ENCODE measurements around the gene PHTF1.

Gene PHTF1

DNA sequence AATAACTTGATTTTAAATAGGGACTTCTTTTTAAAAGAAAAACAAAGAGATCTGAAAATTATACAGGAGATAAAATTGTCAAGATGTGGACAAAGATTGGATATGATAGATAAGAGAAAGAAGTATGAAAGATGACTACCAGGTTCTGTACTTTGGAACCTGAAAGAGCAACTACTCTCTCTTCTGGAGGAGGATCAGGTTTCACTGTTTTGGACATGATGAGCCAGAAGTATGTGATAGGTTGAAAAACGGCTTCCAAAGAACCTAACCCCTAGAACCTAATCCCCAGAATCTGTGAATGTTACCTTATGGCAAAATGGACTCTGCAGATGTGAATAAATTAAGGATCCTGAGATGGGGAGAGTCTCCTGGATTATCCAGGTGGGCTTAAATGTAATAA lies 26.8 kb upstream of the PHTF1 start:
- TF ChIP-seq, protein P1, sequence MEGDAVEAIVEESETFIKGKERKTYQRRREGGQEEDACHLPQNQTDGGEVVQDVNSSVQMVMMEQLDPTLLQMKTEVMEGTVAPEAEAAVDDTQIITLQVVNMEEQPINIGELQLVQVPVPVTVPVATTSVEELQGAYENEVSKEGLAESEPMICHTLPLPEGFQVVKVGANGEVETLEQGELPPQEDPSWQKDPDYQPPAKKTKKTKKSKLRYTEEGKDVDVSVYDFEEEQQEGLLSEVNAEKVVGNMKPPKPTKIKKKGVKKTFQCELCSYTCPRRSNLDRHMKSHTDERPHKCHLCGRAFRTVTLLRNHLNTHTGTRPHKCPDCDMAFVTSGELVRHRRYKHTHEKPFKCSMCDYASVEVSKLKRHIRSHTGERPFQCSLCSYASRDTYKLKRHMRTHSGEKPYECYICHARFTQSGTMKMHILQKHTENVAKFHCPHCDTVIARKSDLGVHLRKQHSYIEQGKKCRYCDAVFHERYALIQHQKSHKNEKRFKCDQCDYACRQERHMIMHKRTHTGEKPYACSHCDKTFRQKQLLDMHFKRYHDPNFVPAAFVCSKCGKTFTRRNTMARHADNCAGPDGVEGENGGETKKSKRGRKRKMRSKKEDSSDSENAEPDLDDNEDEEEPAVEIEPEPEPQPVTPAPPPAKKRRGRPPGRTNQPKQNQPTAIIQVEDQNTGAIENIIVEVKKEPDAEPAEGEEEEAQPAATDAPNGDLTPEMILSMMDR (conservative IDR thresholded peaks at IDR 0.05; ENCODE audit: low read depth, low read length), result no peak
- no peak overlapping the region for H3K4me3 ChIP-seq (ENCODE audit: low read length)
- no peak for DNase-seq (ENCODE audit: low read depth)

DNA sequence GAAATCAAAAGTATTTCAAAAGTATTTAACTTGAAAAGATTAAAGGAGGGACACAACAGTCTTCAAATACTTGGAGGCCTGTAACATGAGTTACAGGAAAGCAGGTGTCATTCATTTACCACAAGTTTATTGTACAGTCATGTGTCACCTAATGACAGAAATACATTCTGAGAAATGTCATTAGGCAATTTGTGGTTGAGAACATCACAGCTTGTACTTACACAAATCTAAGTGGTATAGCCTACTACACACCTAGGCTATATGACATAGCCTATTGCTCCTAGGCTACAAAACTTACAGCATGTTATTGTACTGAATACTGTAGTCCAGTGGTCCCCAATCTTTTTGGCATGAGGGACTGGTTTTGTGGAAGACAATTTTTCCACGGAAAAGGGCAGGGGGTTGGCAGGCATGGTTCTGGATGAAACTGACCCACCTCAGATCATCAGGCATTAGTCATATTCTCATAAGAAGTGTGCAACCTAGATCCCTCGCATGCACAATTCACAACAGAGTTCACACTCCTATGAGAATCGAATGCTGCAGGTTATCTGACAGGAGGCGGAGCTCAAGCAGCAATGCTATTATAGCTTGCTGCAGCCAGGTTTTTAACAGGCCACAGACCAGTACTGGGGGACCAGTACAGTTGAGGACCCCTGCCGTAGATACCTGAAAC lies 25.0 kb upstream of the PHTF1 start:
- TF ChIP-seq, protein P1 (conservative IDR thresholded peaks at IDR 0.05; ENCODE audit: low read depth, low read length), result no peak
- DNase-seq (ENCODE audit: low read depth), result no peak
- no peak overlapping the region for H3K4me3 ChIP-seq (ENCODE audit: low read length)

DNA sequence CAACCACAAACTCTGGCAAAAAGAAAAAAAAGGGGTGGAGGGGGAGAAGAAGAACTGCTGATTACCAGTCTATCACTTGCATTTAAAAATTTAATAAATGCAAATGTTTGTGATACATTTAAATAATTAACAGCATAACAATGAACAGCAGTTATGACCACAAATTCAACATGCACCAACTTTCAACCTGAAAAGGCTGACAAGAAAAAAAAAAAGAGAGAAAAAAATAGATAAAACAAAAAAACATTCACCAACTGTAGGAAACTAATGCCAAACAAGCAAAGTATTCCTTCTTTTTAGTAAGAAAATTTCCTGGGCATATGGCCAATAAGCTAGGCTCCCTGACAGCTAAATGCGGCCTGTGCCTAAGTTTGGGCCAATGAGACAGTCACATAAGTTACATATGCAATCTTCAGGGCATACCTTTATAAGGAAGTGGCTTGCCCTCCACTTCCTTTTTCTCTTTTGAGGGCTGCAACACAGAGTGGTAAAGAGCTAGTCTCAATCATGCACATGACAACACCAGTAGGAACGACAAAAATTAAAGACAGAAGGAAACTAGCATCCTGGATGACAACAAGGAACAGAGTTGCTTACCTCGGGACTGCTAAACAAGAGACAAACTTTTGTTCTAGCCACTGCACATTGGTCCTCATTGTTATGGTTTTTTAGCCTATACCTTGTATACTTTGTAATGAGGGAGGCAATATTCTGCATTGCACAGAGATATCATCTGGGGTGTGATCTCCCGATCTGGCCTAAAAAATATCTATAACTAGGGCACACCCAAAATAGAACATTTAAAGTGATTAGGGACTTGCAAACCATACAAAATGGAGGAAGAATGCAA lies 24.2 kb upstream of the PHTF1 start:
- H3K4me3 ChIP-seq (ENCODE audit: low read length), result no peak overlapping the region
- TF ChIP-seq, protein P1 (conservative IDR thresholded peaks at IDR 0.05; ENCODE audit: low read depth, low read length), result no peak
- no peak for DNase-seq (ENCODE audit: low read depth)

DNA sequence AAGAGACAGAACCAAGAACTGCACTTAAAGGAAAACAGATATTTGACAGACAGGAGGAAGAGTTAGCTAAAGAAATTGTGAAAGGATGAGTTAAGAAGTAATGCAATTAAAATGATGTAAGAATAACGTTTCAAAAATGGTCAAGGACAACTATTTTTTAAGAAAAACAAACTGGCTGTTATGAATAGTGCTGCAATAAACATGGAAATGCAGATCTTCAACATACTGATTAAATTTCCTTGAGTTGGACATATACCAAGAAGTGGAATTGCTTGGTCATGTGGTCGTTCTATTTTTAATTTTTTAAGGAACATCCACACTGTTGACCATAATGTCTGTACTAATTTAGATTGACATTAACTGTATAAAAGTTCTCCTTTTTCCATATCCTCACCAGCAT lies 23.1 kb upstream of the PHTF1 start:
- no peak overlapping the region for H3K4me3 ChIP-seq (ENCODE audit: low read length)
- TF ChIP-seq, protein P1 (conservative IDR thresholded peaks at IDR 0.05; ENCODE audit: low read depth, low read length), result no peak
- DNase-seq (ENCODE audit: low read depth), result no peak

DNA sequence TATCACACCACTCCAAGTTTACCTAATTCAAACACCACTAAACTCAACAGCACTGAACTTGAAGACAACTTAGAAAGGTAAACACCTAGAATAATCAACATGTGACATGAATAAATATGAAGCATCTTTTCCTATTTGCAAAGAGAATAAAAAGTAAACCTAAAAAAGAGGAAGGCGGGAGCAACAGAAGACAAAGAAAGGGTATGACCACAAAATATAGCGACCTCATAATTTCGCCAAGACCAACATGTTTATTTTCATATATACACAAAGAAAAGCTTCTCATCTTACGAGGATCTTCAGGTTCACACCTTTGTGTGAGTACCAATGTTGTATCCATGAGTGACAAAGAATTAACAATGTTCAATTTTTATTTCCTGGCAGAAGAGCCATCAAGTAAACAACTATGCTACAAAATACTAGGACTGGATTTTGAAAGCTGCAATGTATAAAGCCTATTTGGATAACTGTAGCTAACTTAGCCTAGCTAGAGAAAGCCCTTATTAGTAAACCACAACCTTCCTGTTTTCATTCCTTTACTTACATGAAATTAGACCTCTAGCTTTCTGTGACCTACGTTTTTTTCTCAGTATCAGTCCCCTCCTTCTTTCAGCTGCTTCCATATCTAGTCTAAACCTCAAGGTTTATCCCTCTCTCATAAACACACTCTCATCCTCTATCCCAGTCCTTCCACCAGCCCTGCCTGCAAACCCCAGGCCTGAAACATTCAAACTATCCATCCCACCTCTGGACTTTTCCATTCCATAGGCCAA lies 21.3 kb upstream of the PHTF1 start:
- no peak for DNase-seq (ENCODE audit: low read depth)
- TF ChIP-seq, protein P1 (conservative IDR thresholded peaks at IDR 0.05; ENCODE audit: low read depth, low read length), result no peak
- no peak overlapping the region for H3K4me3 ChIP-seq (ENCODE audit: low read length)

DNA sequence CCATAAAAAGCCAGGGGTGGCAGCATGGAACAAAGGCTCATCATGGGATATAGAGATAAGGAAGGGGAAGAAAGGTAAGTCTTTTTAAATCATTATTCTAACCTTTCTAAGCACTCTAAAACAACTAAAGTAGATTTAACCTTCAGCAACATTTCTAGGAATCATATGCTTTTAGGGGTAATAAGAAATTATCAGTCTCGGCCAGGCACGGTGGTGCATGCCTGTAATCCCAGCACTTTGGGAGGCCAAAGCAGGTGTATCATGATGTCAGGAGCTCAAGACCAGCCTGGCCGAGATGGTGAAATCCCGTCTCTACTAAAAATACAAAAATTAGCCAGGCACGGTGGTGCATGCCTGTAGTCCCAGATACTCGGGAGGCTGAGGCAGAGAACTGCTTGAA lies 20.3 kb upstream of the PHTF1 start:
- no peak overlapping the region for H3K4me3 ChIP-seq (ENCODE audit: low read length)
- DNase-seq (ENCODE audit: low read depth), result no peak
- TF ChIP-seq, protein P1 (conservative IDR thresholded peaks at IDR 0.05; ENCODE audit: low read depth, low read length), result no peak

Measured in retinal pigment epithelial cell (primary cell).